SK-N-MC (cell line): ENCODE results near the gene WDFY3.
A peak's percentile ranks its signal among the peaks of the same experiment; 100 is the strongest.

Source experiments
- DNase-seq: peaks from one replicate; pipeline ENCODE4 v3.0.0-alpha.2; 2011; ENCODE audit warnings: low read depth, low spot score
- H3K27ac ChIP-seq: fragments of 200-600 bp; sonication (generic); 2 replicates; pipeline ENCODE4 v1.5.1; 2016; ENCODE audit warnings: mixed run types
- H3K36me3 ChIP-seq: fragments of 200-600 bp; sonication (generic); 2 replicates; pipeline ENCODE4 v1.6.1; 2017; ENCODE audit warnings: antibody characterized with exemption, low read length, mixed read lengths; ENCODE audit not compliant: insufficient read depth
- H3K4me3 ChIP-seq: fragments of 200-600 bp; sonication (generic); 2 replicates; pipeline ENCODE4 v1.5.1; 2016
- H3K9ac ChIP-seq: fragments of 200-600 bp; sonication (generic); 2 replicates; pipeline ENCODE4 v1.8.0; 2017; ENCODE audit warnings: mixed run types, mixed read lengths; ENCODE audit not compliant: insufficient read length
- H3K9me3 ChIP-seq: fragments of 200-600 bp; sonication (generic); 2 replicates; pipeline ENCODE4 v1.6.1; 2017; ENCODE audit warnings: low read depth, mild to moderate bottlenecking, antibody characterized with exemption, low read length, moderate library complexity, mixed read lengths
- EZH2 ChIP-seq: fragments of 200-600 bp; sonication (generic); IDR thresholded peaks from one replicate; pipeline ENCODE4 v1.6.1; 2017; ENCODE audit warnings: antibody characterized with exemption
- FOXP2 ChIP-seq: optimal IDR thresholded peaks from 2 replicates; pipeline ENCODE3; 2011; ENCODE audit warnings: mild to moderate bottlenecking, moderate library complexity; ENCODE audit not compliant: insufficient read depth; ENCODE audit errors: extremely low read length, control extremely low read depth
- POLR2AphosphoS5 ChIP-seq: IDR thresholded peaks from 2 replicates; pipeline ENCODE4 v1.6.1; 2012; ENCODE audit warnings: mild to moderate bottlenecking, low read depth, low read length, borderline replicate concordance

The WDFY3 gene

GRCh38 chr4:84957514-84958420 lies 8.7 kb downstream of the WDFY3 start:
- H3K4me3 ChIP-seq = no peak overlapping the region
- TF ChIP-seq POLR2AphosphoS5 = no peak
- no peak for TF ChIP-seq FOXP2
- TF ChIP-seq EZH2 = no peak
- peak overlapping the region; percentile 84 for H3K27ac ChIP-seq
- no peaks in the 10 kb centered on the region; the same call in 1 of the 2 replicates for H3K36me3 ChIP-seq
- H3K9ac ChIP-seq = no peak overlapping the region
- no peaks in the 10 kb centered on the region for H3K9me3 ChIP-seq
- DNase-seq = no peak

- DNase-seq = no peak
- TF ChIP-seq FOXP2 (no peak), POLR2AphosphoS5 (no peak), EZH2 (no peak)
Measured at GRCh38 chr4:84956014-84956413, 10.5 kb downstream of the WDFY3 start.

GRCh38 chr4:84954982-84955567 lies 11.4 kb downstream of the WDFY3 start:
- H3K27ac ChIP-seq = no peak overlapping the region
- DNase-seq = no peak
- no peak overlapping the region for H3K4me3 ChIP-seq
- no peak for TF ChIP-seq EZH2
- no peaks in the 10 kb centered on the region; the same call in 1 of the 2 replicates for H3K36me3 ChIP-seq
- no peaks in the 10 kb centered on the region for H3K9me3 ChIP-seq
- no peak overlapping the region for H3K9ac ChIP-seq

More at GRCh38 chr4:84956014-84956413, 10.5 kb downstream of the WDFY3 start:
- Histone ChIP-seq H3K27ac (peak overlapping the region; percentile 49; the same call in 1 of the 2 replicates), H3K9ac (no peak overlapping the region), H3K36me3 (no peaks in the 10 kb centered on the region; the same call in 1 of the 2 replicates), H3K4me3 (no peak overlapping the region), H3K9me3 (no peaks in the 10 kb centered on the region)

- TF ChIP-seq FOXP2 (no peak), EZH2 (no peak), POLR2AphosphoS5 (no peak)
- no peak overlapping the region for H3K4me3 ChIP-seq
- H3K9me3 ChIP-seq = no peaks in the 10 kb centered on the region
- DNase-seq = no peak
- H3K9ac ChIP-seq = no peak overlapping the region
- no peaks in the 10 kb centered on the region for H3K36me3 ChIP-seq
- H3K27ac ChIP-seq = no peak overlapping the region
Measured at GRCh38 chr4:84952776-84953175, 13.7 kb downstream of the WDFY3 start.

- H3K36me3 ChIP-seq = no peaks in the 10 kb centered on the region
- H3K27ac ChIP-seq = no peak overlapping the region
- H3K9me3 ChIP-seq = no peaks in the 10 kb centered on the region
- no peak overlapping the region for H3K4me3 ChIP-seq
- TF ChIP-seq FOXP2 (no peak), POLR2AphosphoS5 (no peak), EZH2 (no peak)
- H3K9ac ChIP-seq = no peak overlapping the region
- no peak for DNase-seq
Measured at GRCh38 chr4:84952004-84952403, 14.5 kb downstream of the WDFY3 start.

- Histone ChIP-seq H3K9ac (no peak overlapping the region), H3K4me3 (no peak overlapping the region), H3K27ac (no peak overlapping the region), H3K36me3 (peaks cover 5% of the 10 kb centered on the region; the same call in 1 of the 2 replicates), H3K9me3 (no peaks in the 10 kb centered on the region)
- TF ChIP-seq EZH2 (no peak), FOXP2 (no peak), POLR2AphosphoS5 (no peak)
- no peak for DNase-seq
Measured at GRCh38 chr4:84948056-84948455, 18.4 kb downstream of the WDFY3 start.

- no peak overlapping the region for H3K4me3 ChIP-seq
- H3K27ac ChIP-seq = no peak overlapping the region
- H3K36me3 ChIP-seq = peaks cover 13% of the 10 kb centered on the region
- H3K9ac ChIP-seq = no peak overlapping the region
- DNase-seq = no peak
- peaks cover 9% of the 10 kb centered on the region; the same call in 1 of the 2 replicates for H3K9me3 ChIP-seq
- TF ChIP-seq POLR2AphosphoS5 = no peak
- no peak for TF ChIP-seq EZH2
- no peak for TF ChIP-seq FOXP2
Measured at GRCh38 chr4:84944947-84945346, 21.5 kb downstream of the WDFY3 start.

- no peak for TF ChIP-seq EZH2
- TF ChIP-seq POLR2AphosphoS5 = no peak
- no peak for TF ChIP-seq FOXP2
- H3K9ac ChIP-seq = no peak overlapping the region
- H3K27ac ChIP-seq = no peak overlapping the region
- no peak for DNase-seq
- H3K4me3 ChIP-seq = no peak overlapping the region
- peaks cover 9% of the 10 kb centered on the region; the same call in 1 of the 2 replicates for H3K9me3 ChIP-seq
- peaks cover 13% of the 10 kb centered on the region for H3K36me3 ChIP-seq
Measured at GRCh38 chr4:84940960-84941359, 25.5 kb downstream of the WDFY3 start.

- Histone ChIP-seq H3K9ac (no peak overlapping the region), H3K9me3 (peaks cover 9% of the 10 kb centered on the region; the same call in 1 of the 2 replicates), H3K27ac (no peak overlapping the region), H3K36me3 (peaks cover 8% of the 10 kb centered on the region), H3K4me3 (no peak overlapping the region)
- no peak for TF ChIP-seq FOXP2
- DNase-seq = no peak
Measured at GRCh38 chr4:84939113-84939512, 27.4 kb downstream of the WDFY3 start.
